HG02852 (cell line): ENCODE data around the gene TRIM51G.
"Not testable (repeated sequence)": the region's sequence is repeated elsewhere in the genome, so short reads cannot be mapped to it uniquely, and the experiment has no call there.

Experiments
- ATAC-seq: cut with Tn5 transposase; IDR thresholded peaks from one replicate; pipeline ENCODE4 v1.9.1; 2021; ENCODE audit warnings: mild to moderate bottlenecking, moderate library complexity; ENCODE audit not compliant: unreplicated experiment

TRIM51G gene

GRCh38 chr11:48983785-48984184, at the start of gene TRIM51G:
TSS of gene TRIM51G (minus strand) at chr11:48983885. CDS start at chr11:48981695, 2,190 bp downstream.
- not testable (repeated sequence) for ATAC-seq

GRCh38 chr11:49028523-49028922, 44.8 kb upstream of the TRIM51G start, which contains the start of gene TRIM49B:
TSS of gene TRIM49B (plus strand) at chr11:49028823. CDS start at chr11:49031600, 2,777 bp downstream.
- not testable (repeated sequence) for ATAC-seq

- ATAC-seq, result not testable (repeated sequence)
Measured at GRCh38 chr11:48968592-48968991, 15.1 kb downstream of the TRIM51G start.

GRCh38 chr11:48955315-48956049, 28.2 kb downstream of the TRIM51G start:
- ATAC-seq, result not testable (repeated sequence)

- ATAC-seq, result not testable (repeated sequence)
Measured at GRCh38 chr11:48945796-48946195, 37.9 kb downstream of the TRIM51G start.
